ENCODE results near the gene EAPP. TPM values are rescaled to one million over a fixed set of nuclear protein-coding genes. Genes with fewer than 3 reads are reported as not detected.

EAPP gene
- total and polyA plus RNA-seq, 2 donors from 2014 or later: 43.3 to 46.0 TPM

GRCh38 chr14:34489324-34489723 is 50.2 kb downstream of the EAPP start:
- intact Hi-C loops (cut with DNase I): no loop called here
- no peak overlapping the region for H3K27ac ChIP-seq (ENCODE audit: low read depth in 2 of 2, low read length in 2 of 2)

GRCh38 chr14:34488528-34488927 is 51.0 kb downstream of the EAPP start:
- Histone ChIP-seq H3K9ac (ENCODE audit: low read length in 3 of 3) (no peak overlapping the region), H3K4me3 (ENCODE audit: low read length in 3 of 3) (no peak overlapping the region), H3K9me3 (ENCODE audit: control insufficient read depth in 2 of 3, insufficient read depth in 1 of 3, low read length in 3 of 3) (no peaks in the 10 kb centered on the region), H3K36me3 (ENCODE audit: control insufficient read depth in 2 of 3, insufficient read depth in 3 of 3, low read length in 3 of 3) (no peaks in the 10 kb centered on the region), H3K27me3 (ENCODE audit: control insufficient read depth, insufficient read depth, low read length) (no peaks in the 10 kb centered on the region), H3K4me1 (ENCODE audit: control insufficient read depth in 2 of 3, insufficient read depth in 2 of 3, low read depth in 1 of 3, low read length in 3 of 3) (no peaks in the 10 kb centered on the region), H3K27ac (ENCODE audit: low read depth in 2 of 2, low read length in 2 of 2) (no peak overlapping the region)
- FAIRE-seq (no peak), DNase-seq (no peak)
- intact Hi-C loops (cut with DNase I): no loop called here
- no peak for TF ChIP-seq CTCF (IDR thresholded peaks at IDR 0.05; ENCODE audit: borderline replicate concordance, extremely low read depth, insufficient read depth)

More at GRCh38 chr14:34489324-34489723, 50.2 kb downstream of the EAPP start:
- Histone ChIP-seq H3K27me3 (ENCODE audit: control insufficient read depth, insufficient read depth, low read length) (no peaks in the 10 kb centered on the region), H3K9me3 (ENCODE audit: control insufficient read depth in 2 of 3, insufficient read depth in 1 of 3, low read length in 3 of 3) (no peaks in the 10 kb centered on the region), H3K4me3 (ENCODE audit: low read length in 3 of 3) (no peak overlapping the region), H3K4me1 (ENCODE audit: control insufficient read depth in 2 of 3, insufficient read depth in 2 of 3, low read depth in 1 of 3, low read length in 3 of 3) (no peaks in the 10 kb centered on the region), H3K9ac (ENCODE audit: low read length in 3 of 3) (no peak overlapping the region), H3K36me3 (ENCODE audit: control insufficient read depth in 2 of 3, insufficient read depth in 3 of 3, low read length in 3 of 3) (no peaks in the 10 kb centered on the region)
- TF ChIP-seq CTCF (IDR thresholded peaks at IDR 0.05; ENCODE audit: borderline replicate concordance, extremely low read depth, insufficient read depth): no peak
- FAIRE-seq (no peak), DNase-seq (no peak)

- FAIRE-seq: no peak
- H3K27ac ChIP-seq (ENCODE audit: low read depth in 2 of 2, low read length in 2 of 2): no peak overlapping the region
Observed at GRCh38 chr14:34484726-34485125, 54.8 kb downstream of the EAPP start.

More at GRCh38 chr14:34484726-34485125, 54.8 kb downstream of the EAPP start:
- TF ChIP-seq CTCF (IDR thresholded peaks at IDR 0.05; ENCODE audit: borderline replicate concordance, extremely low read depth, insufficient read depth): no peak
- no peaks in the 10 kb centered on the region for H3K4me1 ChIP-seq (ENCODE audit: control insufficient read depth in 2 of 3, insufficient read depth in 2 of 3, low read depth in 1 of 3, low read length in 3 of 3)
- no peak overlapping the region for H3K4me3 ChIP-seq (ENCODE audit: low read length in 3 of 3)
- DNase-seq: no peak
- H3K9ac ChIP-seq (ENCODE audit: low read length in 3 of 3): no peak overlapping the region
- no peaks in the 10 kb centered on the region for H3K36me3 ChIP-seq (ENCODE audit: control insufficient read depth in 2 of 3, insufficient read depth in 3 of 3, low read length in 3 of 3)
- no peaks in the 10 kb centered on the region for H3K27me3 ChIP-seq (ENCODE audit: control insufficient read depth, insufficient read depth, low read length)
- H3K9me3 ChIP-seq (ENCODE audit: control insufficient read depth in 2 of 3, insufficient read depth in 1 of 3, low read length in 3 of 3): no peaks in the 10 kb centered on the region
- intact Hi-C loops (cut with DNase I): no loop called here
